Transverse colon (tissue), 4 donors: ENCODE measurements around the gene ANGPTL2. TPM values are rescaled to one million over a fixed set of nuclear protein-coding genes. Genes with fewer than 3 reads are reported as not detected.

ENCODE experiments used
- DNase-seq: peaks from one replicate; pipeline ENCODE4 v3.0.0-alpha.2; 2019
- H3K27ac ChIP-seq, 4 donors: fragments of 200-600 bp; sonication (generic); 2 replicates each; pipeline ENCODE4 v1.5.1; 2016 to 2018; ENCODE audit warnings: inconsistent platforms in 4 of 4
- H3K27me3 ChIP-seq: fragments of 200-600 bp; sonication (generic); 2 replicates; pipeline ENCODE4 v1.5.1; 2017; ENCODE audit warnings: inconsistent platforms
- H3K36me3 ChIP-seq, 4 donors: fragments of 200-600 bp; sonication (generic); 2 replicates each; pipeline ENCODE4 v1.5.1; 2017 to 2019; ENCODE audit warnings: inconsistent platforms in 4 of 4
- H3K4me1 ChIP-seq, 4 donors: fragments of 200-600 bp; sonication (generic); 2 replicates each; pipeline ENCODE4 v1.5.1; 2017 to 2020; ENCODE audit warnings: inconsistent platforms in 4 of 4
- H3K4me3 ChIP-seq, 4 donors: fragments of 200-600 bp; sonication (generic); 1 replicate in 1 of 4; 2 replicates in 3 of 4; pipeline versions ENCODE4 v1.5.1 to v1.6.1; 2017 to 2019; ENCODE audit warnings: inconsistent platforms in 4 of 4
- H3K9me3 ChIP-seq, 2 donors: fragments of 200-600 bp; sonication (generic); 2 replicates each; pipeline ENCODE4 v1.5.1; 2017 to 2019; ENCODE audit warnings: inconsistent platforms in 2 of 2
- CTCF ChIP-seq, 5 experiments: fragments of 200-600 bp in 3 of 5; fragments of 450-650 bp in 2 of 5; sonication (generic) in 3 of 5; IDR thresholded peaks; 1 replicate in 2 of 5; 2 replicates in 3 of 5; pipeline ENCODE4 v1.5.1; 2016 to 2017; ENCODE audit warnings: antibody characterized with exemption in 5 of 5, inconsistent platforms in 3 of 5, mild to moderate bottlenecking in 2 of 5, moderate library complexity in 1 of 5
- EP300 ChIP-seq: sonication (generic); formaldehyde crosslinking; IDR thresholded peaks from one replicate; pipeline ENCODE4 v1.6.1; 2017; ENCODE audit warnings: antibody characterized with exemption, low read depth
- POLR2A ChIP-seq: fragments of 450-650 bp; IDR thresholded peaks from one replicate; pipeline ENCODE4 v1.6.1; 2016; ENCODE audit warnings: antibody characterized with exemption, mild to moderate bottlenecking, moderate library complexity
- POLR2AphosphoS5 ChIP-seq, 3 donors: sonication (generic); formaldehyde crosslinking; IDR thresholded peaks; one replicate each; pipeline ENCODE4 v1.6.1; 2016; ENCODE audit warnings: antibody characterized with exemption in 3 of 3
- WGBS, 2 donors: methylation state at CpG; one replicate each; pipeline ENCODE4 v1.1.5; 2018; ENCODE audit warnings: low coverage in 1 of 2; 5-methylcytosine and 5-hydroxymethylcytosine counted together
- in situ Hi-C, 4 donors: fragments of 200-750 bp; cut with MboI; loops; one replicate each; pipeline versions ENCODE4 v1.15.0 to v1.15.1; 2017; ENCODE audit warnings: low sequenced_read_pairs in 3 of 4, low pct_ligation_motif_present in 1 of 4, low pct_unique_long_range_greater_than_20kb in 1 of 4
- intact Hi-C: fragments of 100-400 bp; cut with DNase I; formaldehyde crosslinking; loops from one replicate; pipeline ENCODE4 v1.15.1; 2023; ENCODE audit warnings: low total_unique reads
- total RNA-seq, 4 donors: library from RNA; depleted of rRNA; stranded (reverse); fragments of >200 nt; gene quantifications; one replicate each; pipeline ENCODE4 v1.1.0, GENCODE V29; 2016

The ANGPTL2 gene
- total RNA-seq, 4 donors from 2014 or later, result 11.0 to 30.8 (median 13.1) TPM

GRCh38 chr9:127136081-127136879 lies 13.8 kb upstream of the ANGPTL2 start:
- no peaks in the 10 kb centered on the region for H3K36me3 ChIP-seq
- DNase-seq, result no peak
- H3K27me3 ChIP-seq, result no peaks in the 10 kb centered on the region
- no peak overlapping the region for H3K4me3 ChIP-seq
- intact Hi-C loops (no loop called here), in situ Hi-C loops (no loop called here)
- TF ChIP-seq EP300 (no peak), POLR2AphosphoS5 (IDR thresholded peaks at IDR 0.05) (no peak), CTCF (IDR thresholded peaks at IDR 0.05) (no peak), POLR2A (no peak)
- WGBS, 2 donors, result 80 to 100% methylated on average over 2 to 8 of the region's 8 CpGs
- H3K27ac ChIP-seq, result peak overlapping the region in 1 of 4 donors; percentile 80
- no peaks in the 10 kb centered on the region for H3K9me3 ChIP-seq
- H3K4me1 ChIP-seq, result peaks cover 7 to 37% (median 16%) of the 10 kb centered on the region in 4 donors

- intact Hi-C loops, result no loop called here
- Histone ChIP-seq H3K9me3 (no peaks in the 10 kb centered on the region), H3K27me3 (no peaks in the 10 kb centered on the region), H3K27ac (peak overlapping the region; percentile 80 to 85 (median 82)), H3K36me3 (no peaks in the 10 kb centered on the region), H3K4me1 (peaks cover 7 to 42% (median 16%) of the 10 kb centered on the region in 4 donors), H3K4me3 (no peak overlapping the region)
- TF ChIP-seq POLR2A, result no peak
- TF ChIP-seq POLR2AphosphoS5 (IDR thresholded peaks at IDR 0.05), result no peak
- no peak for TF ChIP-seq EP300
- TF ChIP-seq CTCF (IDR thresholded peaks at IDR 0.05), result no peak
- in situ Hi-C loops, result no loop called here
- no peak for DNase-seq
- WGBS, 2 donors, result 50 to 82% methylated on average over 1 to 4 of the region's 4 CpGs
Measured at GRCh38 chr9:127135056-127135745, 12.8 kb upstream of the ANGPTL2 start.

- Histone ChIP-seq H3K36me3 (no peaks in the 10 kb centered on the region), H3K9me3 (no peaks in the 10 kb centered on the region), H3K27ac (peak overlapping the region; percentile 80 to 85 (median 82)), H3K4me3 (no peak overlapping the region), H3K27me3 (no peaks in the 10 kb centered on the region), H3K4me1 (peaks cover 7 to 42% (median 16%) of the 10 kb centered on the region in 4 donors)
- TF ChIP-seq EP300, result no peak
- no peak for TF ChIP-seq POLR2A
- peak in 2 of 3 donors; percentile 17 to 25 for TF ChIP-seq POLR2AphosphoS5 (IDR thresholded peaks at IDR 0.05)
- in situ Hi-C loops, result no loop called here
- 65 to 67% methylated on average over 5 to 13 of the region's 13 CpGs for WGBS, 2 donors
- intact Hi-C loops, result loop anchor here (5.0 kb wide), 1 partner anchor 54 kb away; no protein-coding TSS in a partner anchor
- DNase-seq, result peak; percentile 48
Measured at GRCh38 chr9:127133739-127134167, 11.3 kb upstream of the ANGPTL2 start.

GRCh38 chr9:127132921-127133647 lies 10.6 kb upstream of the ANGPTL2 start:
- in situ Hi-C loops, result no loop called here
- 74% methylated on average over 15 of the region's 15 CpGs; no CpG with 5 or more reads in 1 of the 2 donors for WGBS, 2 donors
- intact Hi-C loops, result loop anchor here (5.0 kb wide), 1 partner anchor 54 kb away; no protein-coding TSS in a partner anchor
- Histone ChIP-seq H3K27me3 (no peaks in the 10 kb centered on the region), H3K4me3 (no peak overlapping the region), H3K9me3 (no peaks in the 10 kb centered on the region), H3K27ac (peak overlapping the region; percentile 80 to 85 (median 82)), H3K4me1 (peaks cover 7 to 42% (median 16%) of the 10 kb centered on the region in 4 donors), H3K36me3 (no peaks in the 10 kb centered on the region)
- DNase-seq, result no peak
- TF ChIP-seq EP300, result no peak
- no peak for TF ChIP-seq POLR2A
- no peak for TF ChIP-seq CTCF (IDR thresholded peaks at IDR 0.05)
- TF ChIP-seq POLR2AphosphoS5 (IDR thresholded peaks at IDR 0.05), result peak in 1 of 3 donors; percentile 22
